Keratinocyte (primary cell): Measurements from ENCODE around the gene ASS1. TPM values are rescaled to one million over a fixed set of nuclear protein-coding genes. Genes with fewer than 3 reads are reported as not detected.

Source experiments
- DNase-seq: peaks from one replicate; pipeline ENCODE4 v3.0.0-alpha.2; 2011; ENCODE audit warnings: low read depth, missing footprints, low spot score
- FAIRE-seq: peaks from 2 replicates; lab custom pipeline; 2011; peaks lifted over from hg19 to GRCh38; lab: Jason Lieb, UNC
- H2AFZ ChIP-seq: 2 replicates; pipeline ENCODE4 v1.6.0; 2012; ENCODE audit warnings: low read length, control low read depth, inconsistent platforms; ENCODE audit not compliant: control insufficient read depth
- H3K27ac ChIP-seq: 2 replicates; pipeline ENCODE4 v1.5.1; 2011; ENCODE audit warnings: low read length; ENCODE audit not compliant: control insufficient read depth, insufficient read depth
- H3K27me3 ChIP-seq: 3 replicates; pipeline ENCODE4 v1.6.0; 2011; ENCODE audit warnings: low read length; ENCODE audit not compliant: control insufficient read depth, insufficient read depth; ENCODE audit errors: extremely low read depth
- H3K36me3 ChIP-seq, 2 experiments: 2 replicates in 1 of 2; 3 replicates in 1 of 2; pipeline ENCODE4 v1.5.1; 2011; ENCODE audit warnings: low read length in 2 of 2, mild to moderate bottlenecking in 1 of 2; ENCODE audit not compliant: control insufficient read depth in 2 of 2, insufficient read depth in 2 of 2; ENCODE audit errors: extremely low read depth in 1 of 2
- H3K4me1 ChIP-seq: 3 replicates; pipeline ENCODE4 v1.5.1; 2011; ENCODE audit warnings: low read length; ENCODE audit not compliant: control insufficient read depth, insufficient read depth; ENCODE audit errors: extremely low read depth
- H3K4me2 ChIP-seq: 3 replicates; pipeline ENCODE4 v1.6.0; 2011; ENCODE audit warnings: low read depth, low read length; ENCODE audit not compliant: control insufficient read depth, insufficient read depth; ENCODE audit errors: extremely low read depth
- H3K4me3 ChIP-seq, 3 experiments: fragments of 200-600 bp in 1 of 3; sonication (generic) in 1 of 3; 2 replicates in 2 of 3; 3 replicates in 1 of 3; pipeline ENCODE4 v1.5.1; 2011 to 2016; ENCODE audit warnings: low read length in 3 of 3, mild to moderate bottlenecking in 3 of 3, control low read depth in 2 of 3, inconsistent platforms in 1 of 3, low read depth in 1 of 3, mixed read lengths in 1 of 3, mixed run types in 1 of 3, moderate library complexity in 1 of 3; ENCODE audit not compliant: control insufficient read depth in 2 of 3, insufficient read depth in 2 of 3; ENCODE audit errors: extremely low read depth in 1 of 3
- H3K79me2 ChIP-seq: 2 replicates; pipeline ENCODE4 v1.6.0; 2012; ENCODE audit warnings: low read length; ENCODE audit not compliant: control insufficient read depth, insufficient read depth
- H3K9ac ChIP-seq: 3 replicates; pipeline ENCODE4 v1.6.0; 2011; ENCODE audit warnings: low read length; ENCODE audit not compliant: control insufficient read depth, insufficient read depth; ENCODE audit errors: extremely low read depth
- H3K9me1 ChIP-seq: 3 replicates; pipeline ENCODE4 v1.6.0; 2011; ENCODE audit warnings: low read length; ENCODE audit not compliant: control insufficient read depth, insufficient read depth; ENCODE audit errors: extremely low read depth
- H3K9me3 ChIP-seq: 2 replicates; pipeline ENCODE4 v1.5.1; 2012; ENCODE audit warnings: low read depth, low read length; ENCODE audit not compliant: control insufficient read depth
- H4K20me1 ChIP-seq: 3 replicates; pipeline ENCODE4 v1.6.0; 2011; ENCODE audit warnings: low read length; ENCODE audit not compliant: control insufficient read depth, insufficient read depth; ENCODE audit errors: extremely low read depth
- EZH2 ChIP-seq: IDR thresholded peaks from one replicate; pipeline ENCODE4 v1.6.1; 2012; ENCODE audit warnings: inconsistent platforms, mild to moderate bottlenecking, low read length, moderate library complexity
- dilution Hi-C: fragments of 300-500 bp; cut with MboI; formaldehyde crosslinking; loops from one replicate; pipeline ENCODE4 v1.7.0; 2020; ENCODE audit warnings: low sequenced_read_pairs; ENCODE audit not compliant: extremely low pct_ligation_motif_present
- polyA plus RNA-seq, 5 experiments: library from polyadenylated mRNA; depleted of rRNA in 3 of 5; stranded (reverse) in 3 of 5; stranded (forward) in 1 of 5; unstranded in 1 of 5; fragments of >200 nt; gene quantifications; 1 replicate in 1 of 5; 2 replicates in 3 of 5; 3 replicates in 1 of 5; pipeline versions ENCODE4 v1.2.1 to v1.2.3, GENCODE V29; 2011 to 2012; ENCODE audit warnings: missing spikeins in 2 of 5, low read depth in 1 of 5, low replicate concordance in 1 of 5
- TF ChIP-seq, protein P1 (sequence below), 3 experiments: IDR thresholded peaks in 1 of 3; conservative IDR thresholded peaks in 1 of 3; optimal IDR thresholded peaks in 1 of 3; 2 replicates in 2 of 3; 3 replicates in 1 of 3; pipeline versions ENCODE3 to v1.5.1; 2011; ENCODE audit warnings: low read length in 3 of 3, mild to moderate bottlenecking in 3 of 3, moderate library complexity in 2 of 3, control low read depth in 1 of 3, inconsistent platforms in 1 of 3; ENCODE audit not compliant: insufficient read depth in 2 of 3; ENCODE audit errors: extremely low read depth in 1 of 3

ASS1 gene
- polyA plus RNA-seq, 1 donor (not counting 4 experiments of a cell fraction or from before 2014, with no cell fraction given): 52.4 TPM

DNA sequence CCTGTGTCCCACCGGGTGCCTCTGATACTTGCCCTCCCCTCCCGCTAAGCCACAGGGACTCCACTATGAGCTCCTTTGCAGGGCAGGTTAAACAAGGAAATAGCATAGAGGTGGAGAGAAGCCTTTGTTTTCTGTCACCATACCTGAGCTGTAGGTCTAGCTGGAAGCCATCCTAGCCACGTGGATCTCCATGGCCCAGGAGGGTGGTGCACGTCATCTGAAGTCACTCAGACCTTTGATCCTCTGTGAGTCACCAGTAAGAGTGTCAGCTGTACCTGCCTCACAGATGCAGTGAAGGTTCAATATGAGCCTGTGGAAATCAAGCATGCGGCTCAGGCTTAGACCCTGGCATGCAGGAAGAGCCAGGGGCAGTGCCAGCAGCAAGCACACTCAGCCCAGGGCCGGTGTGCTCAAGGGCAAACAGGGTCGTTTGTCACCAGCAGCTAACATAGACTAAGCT is 55.1 kb downstream of the ASS1 start:
- Histone ChIP-seq H3K4me2 (no peak overlapping the region), H3K9ac (no peak overlapping the region), H3K4me3 (no peak overlapping the region), H3K4me1 (no peaks in the 10 kb centered on the region), H4K20me1 (no peaks in the 10 kb centered on the region), H3K27ac (no peak overlapping the region), H3K36me3 (no peaks in the 10 kb centered on the region), H2AFZ (no peak overlapping the region), H3K79me2 (no peaks in the 10 kb centered on the region), H3K27me3 (no peaks in the 10 kb centered on the region), H3K9me1 (no peaks in the 10 kb centered on the region), H3K9me3 (peaks cover 3% of the 10 kb centered on the region)
- dilution Hi-C loops: no loop called here
- no peak for FAIRE-seq
- no peak for DNase-seq
- TF ChIP-seq, protein P1, sequence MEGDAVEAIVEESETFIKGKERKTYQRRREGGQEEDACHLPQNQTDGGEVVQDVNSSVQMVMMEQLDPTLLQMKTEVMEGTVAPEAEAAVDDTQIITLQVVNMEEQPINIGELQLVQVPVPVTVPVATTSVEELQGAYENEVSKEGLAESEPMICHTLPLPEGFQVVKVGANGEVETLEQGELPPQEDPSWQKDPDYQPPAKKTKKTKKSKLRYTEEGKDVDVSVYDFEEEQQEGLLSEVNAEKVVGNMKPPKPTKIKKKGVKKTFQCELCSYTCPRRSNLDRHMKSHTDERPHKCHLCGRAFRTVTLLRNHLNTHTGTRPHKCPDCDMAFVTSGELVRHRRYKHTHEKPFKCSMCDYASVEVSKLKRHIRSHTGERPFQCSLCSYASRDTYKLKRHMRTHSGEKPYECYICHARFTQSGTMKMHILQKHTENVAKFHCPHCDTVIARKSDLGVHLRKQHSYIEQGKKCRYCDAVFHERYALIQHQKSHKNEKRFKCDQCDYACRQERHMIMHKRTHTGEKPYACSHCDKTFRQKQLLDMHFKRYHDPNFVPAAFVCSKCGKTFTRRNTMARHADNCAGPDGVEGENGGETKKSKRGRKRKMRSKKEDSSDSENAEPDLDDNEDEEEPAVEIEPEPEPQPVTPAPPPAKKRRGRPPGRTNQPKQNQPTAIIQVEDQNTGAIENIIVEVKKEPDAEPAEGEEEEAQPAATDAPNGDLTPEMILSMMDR (optimal IDR thresholded peaks at IDR 0.05 in 1 of 3, IDR thresholded peaks at IDR 0.05 in 1 of 3, conservative IDR thresholded peaks at IDR 0.05 in 1 of 3; ENCODE audit: extremely low read depth in 1 of 3, insufficient read depth in 2 of 3, low read length in 3 of 3): no peak
- no peak for TF ChIP-seq EZH2

DNA sequence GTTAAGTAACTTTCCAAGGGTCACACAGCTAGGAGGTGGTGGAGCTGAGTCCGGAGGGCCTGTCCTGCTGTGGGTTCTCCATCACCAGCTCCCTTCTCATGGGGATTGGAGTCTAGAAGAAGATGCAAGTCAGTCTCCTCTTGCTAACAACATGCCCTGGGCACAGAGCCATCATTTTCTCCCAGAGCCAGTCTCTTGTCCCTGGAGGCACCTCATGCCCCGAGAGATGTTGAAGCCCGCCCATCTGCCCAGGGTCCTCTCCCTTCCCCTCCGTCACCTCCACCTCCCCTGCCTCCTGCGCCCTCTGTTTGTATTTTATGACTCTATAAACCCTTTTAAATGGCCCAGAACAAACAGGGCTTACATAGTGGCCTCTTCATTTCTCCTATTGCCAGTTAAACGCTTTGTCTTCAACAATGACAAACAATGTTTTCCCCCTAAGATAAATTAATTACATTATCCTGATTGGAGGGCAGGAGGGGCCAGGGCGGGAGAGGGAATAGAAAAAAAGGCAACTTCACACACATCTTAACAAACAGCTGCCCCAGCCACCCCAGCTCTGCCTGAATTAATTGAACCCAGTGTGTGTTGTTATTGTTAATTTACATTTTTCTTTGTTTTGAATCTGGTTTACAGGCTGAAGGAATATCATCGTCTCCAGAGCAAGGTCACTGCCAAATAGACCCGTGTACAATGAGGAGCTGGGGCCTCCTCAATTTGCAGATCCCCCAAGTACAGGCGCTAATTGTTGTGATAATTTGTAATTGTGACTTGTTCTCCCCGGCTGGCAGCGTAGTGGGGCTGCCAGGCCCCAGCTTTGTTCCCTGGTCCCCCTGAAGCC is 55.8 kb downstream of the ASS1 start:
- no peak overlapping the region for H3K4me3 ChIP-seq
- H3K79me2 ChIP-seq: no peaks in the 10 kb centered on the region
- TF ChIP-seq EZH2: no peak
- TF ChIP-seq, protein P1 (optimal IDR thresholded peaks at IDR 0.05 in 1 of 3, IDR thresholded peaks at IDR 0.05 in 1 of 3, conservative IDR thresholded peaks at IDR 0.05 in 1 of 3; ENCODE audit: extremely low read depth in 1 of 3, insufficient read depth in 2 of 3, low read length in 3 of 3): no peak
- no peak for DNase-seq
- no peaks in the 10 kb centered on the region for H3K4me1 ChIP-seq
- no peak overlapping the region for H3K4me2 ChIP-seq
- no peaks in the 10 kb centered on the region for H4K20me1 ChIP-seq
- no peaks in the 10 kb centered on the region for H3K36me3 ChIP-seq
- dilution Hi-C loops: no loop called here
- H3K9me1 ChIP-seq: no peaks in the 10 kb centered on the region
- H2AFZ ChIP-seq: no peak overlapping the region
- no peaks in the 10 kb centered on the region for H3K27me3 ChIP-seq
- peaks cover 1% of the 10 kb centered on the region for H3K9me3 ChIP-seq
- no peak for FAIRE-seq
- H3K9ac ChIP-seq: no peak overlapping the region
- H3K27ac ChIP-seq: no peak overlapping the region
